Measurements from ENCODE around the gene MAST4. TPM values are rescaled to one million over a fixed set of nuclear protein-coding genes. Genes with fewer than 3 reads are reported as not detected.

Gene MAST4
- total RNA-seq, 1 donor from 2014 or later = 19.1 TPM

DNA sequence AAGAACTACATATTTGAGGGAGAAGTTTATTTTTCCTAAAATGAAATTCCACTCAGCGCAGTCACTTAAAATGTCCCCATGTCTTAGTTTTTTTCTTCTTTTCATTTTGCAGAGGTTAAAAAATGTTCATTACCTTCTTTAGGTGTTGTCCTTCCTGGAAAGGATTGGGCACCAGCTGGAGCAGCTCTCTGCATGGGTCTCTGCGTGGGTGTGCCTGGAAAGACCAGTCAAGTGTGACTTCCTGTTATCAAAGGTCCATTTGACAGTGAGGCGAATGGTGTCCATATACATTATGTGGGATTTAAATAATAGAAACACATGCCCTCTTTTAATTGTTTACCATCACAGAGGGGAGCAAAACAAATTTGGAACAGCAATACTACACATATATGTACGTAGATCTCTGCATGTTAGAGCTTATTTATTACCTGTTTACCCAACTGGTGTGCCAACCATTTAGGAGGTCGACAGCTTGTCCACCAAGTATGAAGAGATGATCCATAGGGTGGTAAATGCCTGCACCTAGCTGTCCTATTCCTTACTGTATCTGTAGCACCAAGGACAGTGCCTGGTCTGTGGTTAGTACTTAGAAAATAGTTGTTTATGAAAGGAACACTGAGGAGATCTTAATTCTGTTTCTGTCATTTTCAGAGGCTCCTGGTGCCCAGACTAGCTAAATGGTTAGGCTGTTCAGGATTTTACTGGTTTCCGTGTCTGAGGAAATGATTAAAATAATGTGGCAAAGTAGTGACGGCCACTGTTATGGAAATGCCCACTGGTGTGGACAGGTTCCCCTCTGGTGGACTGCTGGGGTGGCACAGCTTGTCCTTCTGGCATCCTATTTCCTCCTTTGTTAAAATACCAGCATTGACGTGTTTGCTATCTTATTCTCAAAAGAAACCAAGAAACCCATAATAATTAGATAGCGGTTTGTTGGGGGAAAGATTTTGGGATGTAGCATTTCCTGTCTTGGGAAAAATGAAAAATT, 200.4 kb downstream of the MAST4 start:
- no peaks in the 10 kb centered on the region for H3K27me3 ChIP-seq (ENCODE audit: control insufficient read depth, insufficient read depth, low read length)
- DNase-seq (ENCODE audit: low read depth) = no peak
- H3K36me3 ChIP-seq (ENCODE audit: control insufficient read depth, insufficient read depth, low read length) = no peaks in the 10 kb centered on the region
- TF ChIP-seq, protein P1, sequence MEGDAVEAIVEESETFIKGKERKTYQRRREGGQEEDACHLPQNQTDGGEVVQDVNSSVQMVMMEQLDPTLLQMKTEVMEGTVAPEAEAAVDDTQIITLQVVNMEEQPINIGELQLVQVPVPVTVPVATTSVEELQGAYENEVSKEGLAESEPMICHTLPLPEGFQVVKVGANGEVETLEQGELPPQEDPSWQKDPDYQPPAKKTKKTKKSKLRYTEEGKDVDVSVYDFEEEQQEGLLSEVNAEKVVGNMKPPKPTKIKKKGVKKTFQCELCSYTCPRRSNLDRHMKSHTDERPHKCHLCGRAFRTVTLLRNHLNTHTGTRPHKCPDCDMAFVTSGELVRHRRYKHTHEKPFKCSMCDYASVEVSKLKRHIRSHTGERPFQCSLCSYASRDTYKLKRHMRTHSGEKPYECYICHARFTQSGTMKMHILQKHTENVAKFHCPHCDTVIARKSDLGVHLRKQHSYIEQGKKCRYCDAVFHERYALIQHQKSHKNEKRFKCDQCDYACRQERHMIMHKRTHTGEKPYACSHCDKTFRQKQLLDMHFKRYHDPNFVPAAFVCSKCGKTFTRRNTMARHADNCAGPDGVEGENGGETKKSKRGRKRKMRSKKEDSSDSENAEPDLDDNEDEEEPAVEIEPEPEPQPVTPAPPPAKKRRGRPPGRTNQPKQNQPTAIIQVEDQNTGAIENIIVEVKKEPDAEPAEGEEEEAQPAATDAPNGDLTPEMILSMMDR (IDR thresholded peaks at IDR 0.05; ENCODE audit: insufficient read depth, low read length, poor library complexity, severe bottlenecking) = peak; percentile 30
- no peak overlapping the region for H3K4me3 ChIP-seq (ENCODE audit: low read depth, low read length)

DNA sequence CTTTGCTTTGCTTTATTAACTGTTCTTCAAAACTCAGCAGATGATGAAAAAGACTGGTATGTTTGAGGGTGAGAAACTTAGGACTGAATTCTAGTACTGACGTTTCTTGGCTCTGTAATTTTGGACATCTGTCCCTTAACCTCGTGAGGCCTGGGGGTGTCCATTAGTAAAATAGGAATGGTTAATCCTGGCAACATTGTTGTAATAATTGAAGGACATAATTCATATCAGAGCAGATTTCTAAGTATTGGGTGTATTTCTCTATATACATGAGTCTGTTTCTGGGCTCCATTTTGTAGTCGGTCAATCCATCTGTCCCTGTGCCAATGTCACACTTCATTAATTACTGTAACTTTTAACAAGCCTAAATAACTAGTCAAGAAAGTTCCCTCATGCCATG, 206.7 kb downstream of the MAST4 start:
- no peaks in the 10 kb centered on the region for H3K36me3 ChIP-seq (ENCODE audit: control insufficient read depth, insufficient read depth, low read length)
- no peak for DNase-seq (ENCODE audit: low read depth)
- no peaks in the 10 kb centered on the region for H3K27me3 ChIP-seq (ENCODE audit: control insufficient read depth, insufficient read depth, low read length)
- no peak overlapping the region for H3K4me3 ChIP-seq (ENCODE audit: low read depth, low read length)
- TF ChIP-seq, protein P1 (IDR thresholded peaks at IDR 0.05; ENCODE audit: insufficient read depth, low read length, poor library complexity, severe bottlenecking) = no peak

DNA sequence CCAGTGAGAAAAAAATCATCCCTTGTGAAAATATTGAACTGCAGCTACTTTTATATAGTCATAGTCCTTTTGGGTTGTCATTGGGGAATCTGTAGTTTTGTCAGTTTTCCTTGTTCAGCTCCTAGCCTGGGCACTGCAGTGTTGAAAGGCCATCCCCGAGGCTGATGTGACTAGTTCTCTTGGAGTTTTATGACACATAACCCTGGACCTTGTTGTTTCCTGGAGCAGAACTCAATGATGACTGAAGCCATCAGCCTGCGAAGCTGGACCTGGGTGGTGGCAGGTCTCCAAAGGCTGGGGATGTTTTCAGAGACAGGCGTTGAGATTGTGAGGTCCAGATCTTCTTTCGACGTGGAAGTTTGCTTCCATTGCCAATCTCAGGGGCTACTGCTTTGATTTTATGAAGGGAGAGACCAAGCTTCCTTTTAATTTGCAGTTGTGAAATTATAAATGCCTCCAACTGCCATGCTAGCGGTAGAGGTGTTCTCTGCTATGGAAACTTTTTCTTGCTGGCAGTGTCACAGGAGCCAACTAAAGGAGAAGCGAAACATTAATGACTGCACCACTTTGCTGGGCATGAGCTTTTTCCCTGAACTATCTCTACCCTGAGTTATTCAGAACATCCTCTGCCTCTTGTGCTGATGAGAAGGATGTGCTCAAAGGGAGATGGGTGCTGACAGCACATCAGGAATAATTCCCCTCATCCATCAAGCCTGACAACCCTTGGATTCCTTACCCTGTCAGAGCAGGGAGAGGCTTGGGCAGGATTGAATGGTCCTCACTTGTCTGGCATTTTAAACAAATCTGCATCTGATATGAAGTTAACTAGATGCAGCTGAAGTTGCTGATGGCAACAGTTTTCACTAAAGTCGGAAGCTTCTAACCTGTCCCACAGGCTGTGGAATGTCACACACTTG, 209.6 kb downstream of the MAST4 start:
- TF ChIP-seq, protein P1 (IDR thresholded peaks at IDR 0.05; ENCODE audit: insufficient read depth, low read length, poor library complexity, severe bottlenecking) = no peak
- H3K4me3 ChIP-seq (ENCODE audit: low read depth, low read length) = no peak overlapping the region
- H3K27me3 ChIP-seq (ENCODE audit: control insufficient read depth, insufficient read depth, low read length) = no peaks in the 10 kb centered on the region
- no peaks in the 10 kb centered on the region for H3K36me3 ChIP-seq (ENCODE audit: control insufficient read depth, insufficient read depth, low read length)
- DNase-seq (ENCODE audit: low read depth) = no peak

DNA sequence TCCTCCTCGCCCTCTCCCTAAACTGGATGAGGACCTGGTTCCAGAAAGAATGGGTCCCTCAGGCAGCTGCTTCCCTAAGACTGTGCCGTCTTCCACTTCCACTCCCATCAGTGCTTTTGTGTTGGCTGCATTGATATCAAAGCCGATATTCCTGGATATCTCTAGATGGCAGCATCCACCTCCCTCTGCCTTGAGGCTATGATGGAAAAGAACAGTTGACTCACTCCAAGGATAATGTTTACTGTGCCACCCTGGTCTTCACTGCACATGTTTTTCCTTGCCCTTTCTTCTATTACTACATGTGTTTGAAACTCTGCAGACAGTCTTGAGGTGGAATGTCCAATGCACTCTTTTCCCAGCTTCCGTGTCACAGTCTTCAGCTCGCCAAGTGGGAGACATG, 211.6 kb downstream of the MAST4 start:
- peak; percentile 32 for DNase-seq (ENCODE audit: low read depth)
- H3K4me3 ChIP-seq (ENCODE audit: low read depth, low read length) = no peak overlapping the region
- no peaks in the 10 kb centered on the region for H3K36me3 ChIP-seq (ENCODE audit: control insufficient read depth, insufficient read depth, low read length)
- H3K27me3 ChIP-seq (ENCODE audit: control insufficient read depth, insufficient read depth, low read length) = no peaks in the 10 kb centered on the region
- TF ChIP-seq, protein P1 (IDR thresholded peaks at IDR 0.05; ENCODE audit: insufficient read depth, low read length, poor library complexity, severe bottlenecking) = peak; percentile 67

DNA sequence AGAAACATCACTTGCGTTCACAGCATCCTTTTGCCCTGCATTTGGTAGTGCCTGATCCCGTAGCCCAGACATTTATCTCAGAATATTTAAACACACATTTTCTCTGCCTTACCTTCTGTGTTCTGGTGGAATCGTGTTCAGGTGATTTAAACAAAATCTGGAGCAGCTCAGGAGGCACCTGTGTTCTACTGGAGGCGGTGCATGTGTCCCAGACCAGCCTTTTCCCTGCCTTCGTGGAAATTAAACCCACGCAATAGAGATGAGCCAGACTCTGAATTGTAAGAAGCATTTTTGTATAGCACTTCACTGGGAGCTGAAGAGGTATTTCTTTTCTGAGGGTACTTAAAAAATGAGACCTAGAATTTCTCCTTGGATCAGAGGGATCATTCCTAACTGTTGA, 212.5 kb downstream of the MAST4 start:
- DNase-seq (ENCODE audit: low read depth) = no peak
- TF ChIP-seq, protein P1 (IDR thresholded peaks at IDR 0.05; ENCODE audit: insufficient read depth, low read length, poor library complexity, severe bottlenecking) = no peak
- Histone ChIP-seq H3K27me3 (ENCODE audit: control insufficient read depth, insufficient read depth, low read length) (no peaks in the 10 kb centered on the region), H3K4me3 (ENCODE audit: low read depth, low read length) (no peak overlapping the region), H3K36me3 (ENCODE audit: control insufficient read depth, insufficient read depth, low read length) (no peaks in the 10 kb centered on the region)

Measured in kidney epithelial cell (primary cell).